ENCODE data around the gene LRMDA.

The LRMDA gene

DNA sequence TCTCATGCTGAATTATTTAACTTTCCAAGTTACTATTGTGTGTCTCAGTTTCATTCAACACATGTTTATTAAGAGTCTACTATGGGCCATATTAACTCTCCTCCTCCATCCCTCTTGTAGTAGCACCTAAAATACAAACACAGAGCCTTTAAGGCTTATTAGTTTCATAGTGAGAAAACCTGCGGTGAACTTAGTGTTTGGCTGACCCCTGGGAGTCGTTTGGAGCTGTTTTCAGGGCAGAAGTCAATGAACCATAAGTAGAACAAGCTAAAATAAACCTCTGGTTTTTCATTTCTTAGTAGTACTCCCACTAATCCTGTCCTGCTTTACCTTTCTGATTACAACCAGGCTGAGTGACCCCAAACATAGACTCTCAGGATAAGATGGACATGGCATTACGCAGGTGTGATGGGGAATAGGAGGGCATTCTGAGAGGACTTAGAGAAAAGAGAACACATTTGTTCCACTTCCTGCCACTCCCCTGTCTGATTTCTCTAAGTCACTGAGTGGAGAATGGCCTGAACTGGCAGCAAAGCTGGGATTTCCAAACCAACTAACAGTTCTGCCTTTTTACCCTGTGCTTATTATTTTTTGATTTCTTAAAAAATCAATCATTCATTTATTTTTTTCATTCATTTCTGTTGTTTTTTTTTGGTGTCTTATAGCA, 74.5 kb downstream of the LRMDA start:
- DNase-seq (ENCODE audit: low read depth) = no peak
- no peak overlapping the region for H3K4me3 ChIP-seq (ENCODE audit: low read depth, low read length)
- in situ Hi-C loops (cut with HindIII; ENCODE audit: low sequenced_read_pairs) = no loop called here
- TF ChIP-seq, protein P1, sequence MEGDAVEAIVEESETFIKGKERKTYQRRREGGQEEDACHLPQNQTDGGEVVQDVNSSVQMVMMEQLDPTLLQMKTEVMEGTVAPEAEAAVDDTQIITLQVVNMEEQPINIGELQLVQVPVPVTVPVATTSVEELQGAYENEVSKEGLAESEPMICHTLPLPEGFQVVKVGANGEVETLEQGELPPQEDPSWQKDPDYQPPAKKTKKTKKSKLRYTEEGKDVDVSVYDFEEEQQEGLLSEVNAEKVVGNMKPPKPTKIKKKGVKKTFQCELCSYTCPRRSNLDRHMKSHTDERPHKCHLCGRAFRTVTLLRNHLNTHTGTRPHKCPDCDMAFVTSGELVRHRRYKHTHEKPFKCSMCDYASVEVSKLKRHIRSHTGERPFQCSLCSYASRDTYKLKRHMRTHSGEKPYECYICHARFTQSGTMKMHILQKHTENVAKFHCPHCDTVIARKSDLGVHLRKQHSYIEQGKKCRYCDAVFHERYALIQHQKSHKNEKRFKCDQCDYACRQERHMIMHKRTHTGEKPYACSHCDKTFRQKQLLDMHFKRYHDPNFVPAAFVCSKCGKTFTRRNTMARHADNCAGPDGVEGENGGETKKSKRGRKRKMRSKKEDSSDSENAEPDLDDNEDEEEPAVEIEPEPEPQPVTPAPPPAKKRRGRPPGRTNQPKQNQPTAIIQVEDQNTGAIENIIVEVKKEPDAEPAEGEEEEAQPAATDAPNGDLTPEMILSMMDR (IDR thresholded peaks at IDR 0.05; ENCODE audit: low read depth, low read length, missing control alignments) = no peak

DNA sequence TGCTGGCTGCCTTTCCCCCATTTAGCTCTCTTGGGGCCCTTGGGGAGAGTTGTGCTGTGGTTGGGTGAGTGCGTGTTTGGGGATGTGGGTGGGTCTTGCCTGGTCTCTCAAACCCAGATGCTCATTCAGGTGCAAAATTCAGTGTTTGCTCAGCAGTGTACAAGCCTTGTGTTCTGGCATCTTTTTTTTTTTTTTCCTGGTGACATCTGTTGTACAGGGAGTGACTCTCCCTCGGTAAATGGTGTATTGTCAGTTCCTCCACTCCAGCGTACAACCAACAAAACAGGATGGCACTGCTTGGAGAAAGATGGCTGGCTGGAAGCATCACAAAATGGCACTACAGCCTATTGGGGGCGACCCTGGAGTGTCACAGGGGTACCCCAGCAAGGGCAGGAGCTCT, 75.5 kb downstream of the LRMDA start:
- DNase-seq (ENCODE audit: low read depth) = no peak
- in situ Hi-C loops (cut with HindIII; ENCODE audit: low sequenced_read_pairs) = no loop called here
- TF ChIP-seq, protein P1 (IDR thresholded peaks at IDR 0.05; ENCODE audit: low read depth, low read length, missing control alignments) = no peak
- H3K4me3 ChIP-seq (ENCODE audit: low read depth, low read length) = no peak overlapping the region

DNA sequence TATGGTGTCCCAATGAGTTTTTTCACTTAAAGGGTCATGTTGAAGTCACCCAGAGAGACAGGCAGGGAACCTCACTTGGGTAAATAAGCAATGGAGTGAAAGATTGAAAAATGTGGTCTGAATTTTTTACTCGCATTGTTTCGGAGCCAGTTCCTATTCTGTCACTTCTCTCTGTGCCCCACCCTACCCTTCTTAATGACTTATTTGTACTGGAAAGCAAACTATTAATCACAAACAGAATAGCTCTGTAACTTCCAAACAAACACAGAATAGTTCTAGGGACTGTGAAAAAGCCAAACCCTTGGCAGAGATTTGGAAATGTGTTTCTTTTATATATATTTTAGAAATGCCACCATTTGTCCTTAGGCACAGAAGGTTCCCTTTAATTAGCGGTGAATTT, 76.0 kb downstream of the LRMDA start:
- TF ChIP-seq, protein P1 (IDR thresholded peaks at IDR 0.05; ENCODE audit: low read depth, low read length, missing control alignments) = no peak
- no peak for DNase-seq (ENCODE audit: low read depth)
- in situ Hi-C loops (cut with HindIII; ENCODE audit: low sequenced_read_pairs) = no loop called here
- no peak overlapping the region for H3K4me3 ChIP-seq (ENCODE audit: low read depth, low read length)

DNA sequence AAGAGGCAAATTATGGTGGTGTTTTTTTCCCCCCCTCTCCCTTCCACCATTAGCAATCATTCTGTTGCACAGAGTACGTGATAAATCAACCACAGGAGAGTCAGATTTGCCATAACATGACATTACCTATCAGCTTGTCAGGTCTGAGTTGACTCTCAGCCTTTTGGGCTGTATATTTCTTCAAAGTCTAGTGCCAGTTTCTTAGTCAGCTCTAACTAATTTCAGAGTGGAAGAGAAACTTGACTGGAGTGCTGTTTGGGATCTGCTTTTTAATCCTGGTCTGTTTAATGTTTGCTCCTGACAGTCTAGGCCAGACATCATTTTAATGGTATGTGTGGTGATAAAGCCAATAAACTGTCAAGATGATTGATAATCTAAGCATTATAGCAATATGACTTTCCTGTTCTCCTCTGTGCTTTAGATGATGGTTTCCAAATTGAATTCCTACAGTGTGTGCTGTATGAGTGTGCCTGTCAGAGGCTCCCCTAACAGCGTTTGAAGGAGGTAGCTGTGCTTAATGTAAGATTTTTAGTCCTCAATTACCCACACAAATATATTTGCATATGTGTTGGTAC, 76.9 kb downstream of the LRMDA start:
- DNase-seq (ENCODE audit: low read depth) = peak; percentile 85
- H3K4me3 ChIP-seq (ENCODE audit: low read depth, low read length) = no peak overlapping the region
- TF ChIP-seq, protein P1 (IDR thresholded peaks at IDR 0.05; ENCODE audit: low read depth, low read length, missing control alignments) = no peak
- in situ Hi-C loops (cut with HindIII; ENCODE audit: low sequenced_read_pairs) = no loop called here

DNA sequence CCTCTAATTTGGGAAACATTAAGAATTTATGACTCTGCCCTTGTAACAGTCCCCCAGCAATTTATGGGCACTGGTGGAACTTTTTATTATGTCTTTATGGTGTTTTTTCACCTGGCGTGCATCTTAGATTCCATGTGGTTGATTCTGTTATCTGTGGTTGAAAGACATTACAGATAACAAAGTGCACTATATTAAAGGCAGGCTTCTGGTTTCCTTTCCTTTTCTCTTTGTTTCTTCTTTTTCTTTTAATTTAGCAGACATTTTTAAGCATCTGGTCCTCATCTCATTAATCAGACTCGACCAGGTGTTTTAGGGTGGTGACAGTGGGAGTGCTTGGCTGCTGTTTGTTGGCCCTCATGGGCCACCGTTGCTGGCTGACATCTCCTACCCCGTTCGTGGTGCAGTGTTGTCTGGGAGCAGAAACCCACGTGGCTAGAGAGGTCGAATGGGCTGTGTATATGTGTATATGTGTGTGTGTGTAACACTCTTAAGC, 77.4 kb downstream of the LRMDA start:
- TF ChIP-seq, protein P1 (IDR thresholded peaks at IDR 0.05; ENCODE audit: low read depth, low read length, missing control alignments) = no peak
- DNase-seq (ENCODE audit: low read depth) = no peak
- no peak overlapping the region for H3K4me3 ChIP-seq (ENCODE audit: low read depth, low read length)
- in situ Hi-C loops (cut with HindIII; ENCODE audit: low sequenced_read_pairs) = no loop called here

DNA sequence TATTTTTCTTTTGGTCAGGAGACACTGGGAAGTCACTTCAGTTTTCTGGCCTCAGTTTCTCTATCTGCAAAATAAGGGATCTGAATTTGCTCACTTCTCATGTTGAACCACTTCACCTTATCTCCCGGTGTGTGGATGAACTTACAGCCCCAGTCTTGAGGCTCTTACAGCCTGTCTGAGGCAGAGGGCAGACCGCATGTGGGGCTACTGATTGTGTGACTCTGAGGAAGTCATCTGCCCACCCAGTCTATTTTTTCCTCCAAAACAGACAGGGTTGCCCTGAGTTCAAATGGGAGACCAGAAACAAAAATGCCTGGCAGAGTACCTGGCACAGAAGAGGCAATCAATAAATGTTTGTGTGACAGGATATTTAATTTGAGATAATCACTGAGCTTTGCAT, 78.3 kb downstream of the LRMDA start:
- DNase-seq (ENCODE audit: low read depth) = no peak
- in situ Hi-C loops (cut with HindIII; ENCODE audit: low sequenced_read_pairs) = no loop called here
- H3K4me3 ChIP-seq (ENCODE audit: low read depth, low read length) = no peak overlapping the region
- TF ChIP-seq, protein P1 (IDR thresholded peaks at IDR 0.05; ENCODE audit: low read depth, low read length, missing control alignments) = no peak

Measured in astrocyte of the cerebellum (primary cell).